H9 (cell line): Measurements from ENCODE around the gene TSC22D4. TPM values are rescaled to one million over a fixed set of nuclear protein-coding genes. Genes with fewer than 3 reads are reported as not detected.

Source experiments
- DNase-seq: peaks from one replicate; pipeline ENCODE4 v3.0.0-alpha.2; 2017
- H2AFZ ChIP-seq: one replicate; pipeline ENCODE4 v1.6.1; 2013; ENCODE audit warnings: mild to moderate bottlenecking, low read length, control low read depth, moderate library complexity
- H2AK5ac ChIP-seq: 2 replicates; pipeline ENCODE4 v1.6.1; 2013; ENCODE audit warnings: low read length, control low read depth, mixed read lengths; ENCODE audit not compliant: insufficient read length
- H2BK120ac ChIP-seq: one replicate; pipeline ENCODE4 v1.6.1; 2013; ENCODE audit warnings: low read depth, mild to moderate bottlenecking, low read length, control low read depth, inconsistent platforms; ENCODE audit not compliant: poor library complexity, severe bottlenecking
- H2BK12ac ChIP-seq: 2 replicates; pipeline ENCODE4 v1.6.1; 2013; ENCODE audit warnings: low read length, control low read depth, mixed read lengths, low read depth; ENCODE audit not compliant: insufficient read length
- H2BK15ac ChIP-seq: 2 replicates; pipeline ENCODE4 v1.6.1; 2013; ENCODE audit warnings: low read depth, low read length, control low read depth
- H2BK20ac ChIP-seq: one replicate; pipeline ENCODE4 v1.6.1; 2013; ENCODE audit warnings: low read depth, mild to moderate bottlenecking, low read length, control low read depth, inconsistent platforms; ENCODE audit not compliant: poor library complexity, severe bottlenecking
- H2BK5ac ChIP-seq: 2 replicates; pipeline ENCODE4 v1.6.1; 2013; ENCODE audit warnings: low read length, control low read depth, mixed read lengths; ENCODE audit not compliant: insufficient read length
- H3K14ac ChIP-seq: 2 replicates; pipeline ENCODE4 v1.6.1; 2013; ENCODE audit warnings: low read length, control low read depth; ENCODE audit not compliant: insufficient read depth
- H3K18ac ChIP-seq: 2 replicates; pipeline ENCODE4 v1.6.1; 2013; ENCODE audit warnings: low read depth, mild to moderate bottlenecking, mixed read lengths, low read length, control low read depth; ENCODE audit not compliant: insufficient read length
- H3K23ac ChIP-seq: 2 replicates; pipeline ENCODE4 v1.6.1; 2013; ENCODE audit warnings: low read length, control low read depth, mixed read lengths, low read depth; ENCODE audit not compliant: insufficient read length
- H3K23me2 ChIP-seq: 2 replicates; pipeline ENCODE4 v1.6.1; 2013; ENCODE audit warnings: low read depth, mild to moderate bottlenecking, mixed read lengths, low read length, control low read depth; ENCODE audit not compliant: insufficient read length, poor library complexity, severe bottlenecking
- H3K27ac ChIP-seq: 2 replicates; pipeline ENCODE4 v1.5.1; 2013; ENCODE audit warnings: low read length, control low read depth, mixed read lengths, low read depth; ENCODE audit not compliant: insufficient read length
- H3K27me3 ChIP-seq: 2 replicates; pipeline ENCODE4 v1.6.1; 2013; ENCODE audit warnings: low read length, control low read depth, inconsistent platforms; ENCODE audit not compliant: insufficient read depth
- H3K4ac ChIP-seq: 2 replicates; pipeline ENCODE4 v1.6.1; 2013; ENCODE audit warnings: low read depth, mild to moderate bottlenecking, control low read depth, inconsistent platforms, low read length, moderate library complexity
- H3K4me1 ChIP-seq: 2 replicates; pipeline ENCODE4 v1.6.1; 2013; ENCODE audit warnings: low read length, control low read depth, inconsistent platforms; ENCODE audit not compliant: insufficient read depth
- H3K4me2 ChIP-seq: 2 replicates; pipeline ENCODE4 v1.6.1; 2013; ENCODE audit warnings: low read length, control low read depth, mixed read lengths; ENCODE audit not compliant: insufficient read length, insufficient read depth
- H3K56ac ChIP-seq: 2 replicates; pipeline ENCODE4 v1.6.1; 2013; ENCODE audit warnings: low read depth, mild to moderate bottlenecking, mixed read lengths, low read length, control low read depth; ENCODE audit not compliant: insufficient read length
- H3K79me1 ChIP-seq: 2 replicates; pipeline ENCODE4 v1.6.1; 2013; ENCODE audit warnings: low read depth, mild to moderate bottlenecking, moderate library complexity, low read length, control low read depth, inconsistent platforms; ENCODE audit not compliant: insufficient read depth, poor library complexity, severe bottlenecking
- H3K79me2 ChIP-seq: 2 replicates; pipeline ENCODE4 v1.6.1; 2013; ENCODE audit warnings: low read length, control low read depth, inconsistent platforms; ENCODE audit not compliant: insufficient read depth
- H3K9ac ChIP-seq: 2 replicates; pipeline ENCODE4 v1.6.1; 2013; ENCODE audit warnings: low read length, control low read depth, mixed read lengths; ENCODE audit not compliant: insufficient read length; ENCODE audit errors: extremely low read depth
- H3K9me3 ChIP-seq: one replicate; pipeline ENCODE4 v1.6.1; 2013; ENCODE audit warnings: low read depth, low read length, inconsistent platforms; ENCODE audit not compliant: control insufficient read depth
- H3T11ph ChIP-seq: one replicate; pipeline ENCODE4 v1.6.1; 2013; ENCODE audit warnings: mild to moderate bottlenecking, low read length, control low read depth, inconsistent platforms
- H4K20me1 ChIP-seq: one replicate; pipeline ENCODE4 v1.6.1; 2013; ENCODE audit not compliant: control insufficient read depth, insufficient read length, insufficient read depth
- H4K5ac ChIP-seq: 2 replicates; pipeline ENCODE4 v1.6.1; 2013; ENCODE audit warnings: low read depth, mild to moderate bottlenecking, mixed read lengths, low read length, control low read depth; ENCODE audit not compliant: insufficient read length
- H4K8ac ChIP-seq: replicated peaks from 2 replicates; pipeline ENCODE4 v1.6.1; 2013; ENCODE audit warnings: low read length, control low read depth, mixed read lengths, low read depth; ENCODE audit not compliant: insufficient read length
- H4K91ac ChIP-seq: 2 replicates; pipeline ENCODE4 v1.6.1; 2013; ENCODE audit warnings: low read depth, mild to moderate bottlenecking, moderate library complexity, mixed read lengths, low read length, control low read depth; ENCODE audit not compliant: insufficient read length
- H3K27ac Mint-ChIP-seq, 3 experiments: 2 replicates in 2 of 3; 3 replicates in 1 of 3; pipeline ENCODE4 v1.8.0; 2020 to 2021; ENCODE audit warnings: mixed read lengths in 3 of 3, mild to moderate bottlenecking in 1 of 3, moderate library complexity in 1 of 3
- H3K27me3 Mint-ChIP-seq: 2 replicates; pipeline ENCODE4 v1.8.0; 2021; ENCODE audit warnings: low read depth, mild to moderate bottlenecking, moderate library complexity, mixed read lengths
- H3K36me3 Mint-ChIP-seq, 3 experiments: 2 replicates in 2 of 3; 3 replicates in 1 of 3; pipeline ENCODE4 v1.8.0; 2020 to 2021; ENCODE audit warnings: low read depth in 3 of 3, mixed read lengths in 3 of 3; ENCODE audit not compliant: insufficient read depth in 1 of 3
- H3K4me1 Mint-ChIP-seq, 2 experiments: 2 replicates each; pipeline ENCODE4 v1.8.0; 2020; ENCODE audit warnings: mixed read lengths in 2 of 2
- H3K4me3 Mint-ChIP-seq, 2 experiments: 2 replicates in 1 of 2; 3 replicates in 1 of 2; pipeline ENCODE4 v1.8.0; 2020 to 2021; ENCODE audit warnings: mild to moderate bottlenecking in 2 of 2, mixed read lengths in 2 of 2, moderate library complexity in 1 of 2
- H3K9me3 Mint-ChIP-seq, 2 experiments: 2 replicates in 1 of 2; 3 replicates in 1 of 2; pipeline ENCODE4 v1.8.0; 2020; ENCODE audit warnings: mild to moderate bottlenecking in 2 of 2, mixed read lengths in 2 of 2, moderate library complexity in 1 of 2
- CTCF ChIP-seq: fragments of 200-600 bp; sonication (generic); conservative IDR thresholded peaks from 3 replicates; pipeline ENCODE4 v1.8.0; 2021; ENCODE audit warnings: antibody characterized with exemption, mild to moderate bottlenecking
- WGBS: extraction: QIAGEN DNeasy Blood & Tissue Kit; methylation state at CpG from one replicate; pipeline ENCODE4 v1.1.7; 2013; ENCODE audit warnings: missing lambda C conversion rate, low lambda C conversion rate, mixed read lengths; ENCODE audit not compliant: insufficient read length; ENCODE audit errors: extremely low coverage; 5-methylcytosine and 5-hydroxymethylcytosine counted together
- total RNA-seq: library from RNA; stranded (reverse); gene quantifications from 2 replicates; pipeline ENCODE4 v1.2.1, GENCODE V29; 2021

Gene TSC22D4
- total RNA-seq, 1 experiment from 2014 or later = 17.5 TPM

- peaks cover 5% of the 10 kb centered on the region for H3K23me2 ChIP-seq
- H2BK15ac ChIP-seq = no peak overlapping the region
- H3K4me2 ChIP-seq = no peak overlapping the region
- H3K23ac ChIP-seq = no peak overlapping the region
- H2BK5ac ChIP-seq = no peak overlapping the region
- no peak overlapping the region for H2AFZ ChIP-seq
- no peak overlapping the region for H2AK5ac ChIP-seq
- no peak overlapping the region for H3K14ac ChIP-seq
- no peaks in the 10 kb centered on the region for H3K79me1 ChIP-seq
- H3T11ph ChIP-seq = no peak overlapping the region
- H4K8ac ChIP-seq = no peak overlapping the region
- no peaks in the 10 kb centered on the region for H3K27me3 Mint-ChIP-seq
- whole genome bisulfite sequencing = no CpG with 5 or more reads among the region's 4 CpGs
- H3K56ac ChIP-seq = no peak overlapping the region
- no peak overlapping the region for H4K91ac ChIP-seq
- H3K79me2 ChIP-seq = no peaks in the 10 kb centered on the region
- no peak overlapping the region for H4K5ac ChIP-seq
- H3K9me3 Mint-ChIP-seq = peaks cover 0 to 2% of the 10 kb centered on the region in 2 experiments; a peak in 2 of 5 replicates
- no peaks in the 10 kb centered on the region for H4K20me1 ChIP-seq
- no peak overlapping the region for H3K27ac ChIP-seq
- H3K4ac ChIP-seq = no peak overlapping the region
- peak overlapping the region in 2 of 3 experiments; percentile 48 to 52; a peak in 1 of 7 replicates for H3K27ac Mint-ChIP-seq
- H3K27me3 ChIP-seq = no peaks in the 10 kb centered on the region
- DNase-seq = no peak
- TF ChIP-seq CTCF = no peak
- no peak overlapping the region for H3K18ac ChIP-seq
- H3K4me1 ChIP-seq = peaks cover 2% of the 10 kb centered on the region; the same call in 1 of the 2 replicates
- H3K9ac ChIP-seq = no peak overlapping the region
- H3K36me3 Mint-ChIP-seq = peaks cover 0 to 8% (median 0%) of the 10 kb centered on the region in 3 experiments; a peak in 1 of 7 replicates
- peaks cover 25 to 45% of the 10 kb centered on the region in 2 experiments for H3K4me1 Mint-ChIP-seq
- H3K9me3 ChIP-seq = no peaks in the 10 kb centered on the region
- no peak overlapping the region for H2BK120ac ChIP-seq
- peak overlapping the region in 1 of 2 experiments; percentile 67; a peak in 4 of 5 replicates for H3K4me3 Mint-ChIP-seq
- H2BK20ac ChIP-seq = no peak overlapping the region
- H2BK12ac ChIP-seq = no peak overlapping the region
Observed at GRCh38 chr7:100485471-100485876, 6.5 kb upstream of the TSC22D4 start.
